K562 (cell line): Measurements from ENCODE around the gene GRIA4. TPM values are rescaled to one million over a fixed set of nuclear protein-coding genes. Genes with fewer than 3 reads are reported as not detected.

Experiments used
- ATAC-seq: fragments of 200-7000 bp; cut with Tn5 transposase; 3 replicates; pipeline ENCODE4 v1.9.1; 2020; ENCODE audit warnings: moderate library complexity
- BruUV-seq: library from RNA; stranded (reverse); fragments of 400-500 nt; replicated peaks from 2 replicates; lab custom pipeline; 2021; lab: Mats Ljungman, UMichigan
- CTCF ChIA-PET: fragments of 300-600 bp; formaldehyde crosslinking; extraction: SDS; loops from one replicate; lab custom pipeline; 2021; ENCODE audit warnings: low intra/inter-chr PET ratio; lab: Yijun Ruan, JAX
- POLR2A ChIA-PET: fragments of 300-600, 350-650 bp; sonication (Branson Sonifier 250); formaldehyde crosslinking; extraction: SDS; loops from one replicate; lab custom pipeline; 2021; ENCODE audit warnings: antibody characterized with exemption, inconsistent platforms; lab: Yijun Ruan, JAX
- DNase-seq, 4 experiments: peaks; one replicate each; pipeline versions ENCODE4 v3.0.0 to v3.0.0-alpha.2; 2011 to 2018; ENCODE audit warnings: low spot score in 3 of 4, mixed read lengths in 3 of 4; ENCODE audit errors: extremely low read depth in 1 of 4
- FAIRE-seq: peaks from 2 replicates; lab custom pipeline; 2011; peaks lifted over from hg19 to GRCh38; lab: Jason Lieb, UNC
- H2AFZ ChIP-seq: 2 replicates; pipeline ENCODE4 v1.6.0; 2011; ENCODE audit warnings: low read depth, low read length, control low read depth, inconsistent platforms
- H3K27ac ChIP-seq: fragments of 200-600 bp; 3 replicates; pipeline ENCODE4 v1.8.0; 2011; ENCODE audit warnings: low read depth, mild to moderate bottlenecking, control low read depth, inconsistent platforms, low read length, moderate library complexity, mixed read lengths; ENCODE audit errors: extremely low read depth
- H3K27me3 ChIP-seq, 2 experiments: fragments of 300-600 bp in 1 of 2; 2 replicates in 1 of 2; 3 replicates in 1 of 2; pipeline versions ENCODE4 v1.6.0 to v1.8.0; 2011; ENCODE audit warnings: inconsistent platforms in 2 of 2, low read length in 2 of 2, mild to moderate bottlenecking in 1 of 2, mixed read lengths in 1 of 2, moderate library complexity in 1 of 2; ENCODE audit not compliant: control insufficient read depth in 2 of 2, insufficient read depth in 2 of 2
- H3K36me3 ChIP-seq: fragments of 300-600 bp; 3 replicates; pipeline ENCODE4 v1.8.0; 2011; ENCODE audit warnings: mild to moderate bottlenecking, low read length, inconsistent platforms; ENCODE audit not compliant: control insufficient read depth, insufficient read depth
- H3K4me1 ChIP-seq, 2 experiments: fragments of 200-600 bp in 1 of 2; replicated peaks in 1 of 2; 2 replicates in 1 of 2; 3 replicates in 1 of 2; pipeline versions ENCODE4 v1.5.1 to v1.8.0; 2011; ENCODE audit warnings: inconsistent platforms in 2 of 2, low read length in 2 of 2, mild to moderate bottlenecking in 1 of 2, mixed read lengths in 1 of 2, moderate library complexity in 1 of 2; ENCODE audit not compliant: control insufficient read depth in 2 of 2, insufficient read depth in 2 of 2
- H3K4me2 ChIP-seq: 2 replicates; pipeline ENCODE4 v1.6.1; 2011; ENCODE audit warnings: low read length, control low read depth, inconsistent platforms, mixed read lengths; ENCODE audit not compliant: insufficient read depth
- H3K4me3 ChIP-seq: fragments of 200-600 bp; sonication (generic), shearing (Covaris generic); 2 replicates; pipeline ENCODE4 v1.5.1; 2016; ENCODE audit warnings: control low read depth, inconsistent platforms
- H3K79me2 ChIP-seq: fragments of 200-600 bp; 3 replicates; pipeline ENCODE4 v1.8.0; 2011; ENCODE audit warnings: low read length, inconsistent platforms; ENCODE audit not compliant: control insufficient read depth, insufficient read depth
- H3K9ac ChIP-seq, 2 experiments: 2 replicates each; pipeline versions ENCODE4 v1.6.0 to v1.6.1; 2011; ENCODE audit warnings: low read depth in 2 of 2, low read length in 2 of 2, control low read depth in 1 of 2, inconsistent platforms in 1 of 2, mild to moderate bottlenecking in 1 of 2, mixed read lengths in 1 of 2; ENCODE audit not compliant: insufficient read depth in 1 of 2
- H3K9me1 ChIP-seq: one replicate; pipeline ENCODE4 v1.6.0; 2011; ENCODE audit warnings: inconsistent platforms, mild to moderate bottlenecking, low read length, moderate library complexity; ENCODE audit not compliant: control insufficient read depth, insufficient read depth
- H3K9me3 ChIP-seq: replicated peaks from 2 replicates; pipeline ENCODE4 v1.5.1; 2011; ENCODE audit warnings: low read depth, low read length, inconsistent platforms; ENCODE audit not compliant: control insufficient read depth, insufficient read depth
- H4K20me1 ChIP-seq: replicated peaks from 2 replicates; pipeline ENCODE4 v1.6.1; 2011; ENCODE audit warnings: low read length, inconsistent platforms, mixed read lengths; ENCODE audit not compliant: control insufficient read depth, insufficient read depth
- IRF9 ChIP-seq: fragments of 450-650 bp; IDR thresholded peaks from 2 replicates; pipeline ENCODE4 v1.6.1; 2016; ENCODE audit warnings: missing biosample characterization, missing genetic modification characterization
- MED1 ChIP-seq: sonication (generic); formaldehyde crosslinking; IDR thresholded peaks from 2 replicates; pipeline ENCODE4 v1.8.1; 2023; ENCODE audit warnings: missing genetic modification reagents, borderline replicate concordance
- MXI1 ChIP-seq: IDR thresholded peaks from 2 replicates; pipeline ENCODE4 v1.6.1; 2011; ENCODE audit warnings: low read depth, mild to moderate bottlenecking, improper control_type of control experiment, low read length
- NBN ChIP-seq: fragments of 450-650 bp; IDR thresholded peaks from 2 replicates; pipeline ENCODE4 v1.6.1; 2016; ENCODE audit warnings: low read depth, mild to moderate bottlenecking
- ZFPM2 ChIP-seq: fragments of 250-450 bp; sonication (Bioruptor Pico); IDR thresholded peaks from 2 replicates; pipeline ENCODE4 v1.5.1; 2022; ENCODE audit warnings: mild to moderate bottlenecking
- ZNF57 ChIP-seq: fragments of 450-650 bp; formaldehyde crosslinking; IDR thresholded peaks from 2 replicates; pipeline ENCODE4 v1.4.0; 2020; ENCODE audit warnings: mild to moderate bottlenecking, moderate library complexity
- WGBS: fragments of 100-300 bp; shearing (Covaris generic); methylation state at CpG from one replicate; pipeline ENCODE4 v1.1.6; 2016; ENCODE audit warnings: low coverage, mixed read lengths; ENCODE audit not compliant: insufficient coverage; ENCODE audit errors: missing lambda C conversion rate; 5-methylcytosine and 5-hydroxymethylcytosine counted together
- in situ Hi-C: fragments of 300-500 bp; cut with MboI; formaldehyde crosslinking; loops from 4 replicates; pipeline ENCODE4 v1.15.0; 2018; ENCODE audit warnings: inconsistent platforms, mixed read lengths
- intact Hi-C: fragments of 100-400 bp; cut with micrococcal nuclease; formaldehyde crosslinking; loops from 2 replicates; pipeline ENCODE4 v1.14.2; 2022
- polyA plus RNA-seq, 8 experiments: library from polyadenylated mRNA; depleted of rRNA in 4 of 8; stranded (reverse) in 5 of 8; unstranded in 3 of 8; fragments of >200 nt; fragmentation: Nextera tagmentation in 2 of 8; fragmentation: Illumina TruSeq in 1 of 8; extraction: Ambion mirVana in 2 of 8; extraction: Trizol in 1 of 8; gene quantifications; 2 replicates each; pipeline versions ENCODE4 v1.2.1 to v1.2.3, GENCODE V29; 2011 to 2014; ENCODE audit warnings: inconsistent platforms in 1 of 8, missing spikeins in 1 of 8
- total RNA-seq, 7 experiments: library from RNA; depleted of rRNA in 6 of 7; stranded (reverse); fragments of >200 nt in 6 of 7; fragmentation: Illumina TruSeq in 2 of 7; extraction: Trizol in 2 of 7; gene quantifications; 2 replicates each; pipeline versions ENCODE4 v1.2.1 to v1.2.3, GENCODE V29; 2011 to 2021; ENCODE audit warnings: low replicate concordance in 1 of 7

GRIA4 gene
- total and polyA plus RNA-seq, 9 of the 15 experiments (the other 6 are each of a cell fraction or from before 2014, with no cell fraction given) = not detected

- intact Hi-C loops (no loop called here), in situ Hi-C loops (no loop called here)
- H3K36me3 ChIP-seq = no peaks in the 10 kb centered on the region
- CTCF ChIA-PET = no interaction called here
- no peak overlapping the region for H3K27ac ChIP-seq
- H3K27me3 ChIP-seq = no peaks in the 10 kb centered on the region
- ATAC-seq = no peak
- H3K9ac ChIP-seq = no peak overlapping the region
- no peak overlapping the region for H3K4me3 ChIP-seq
- H3K79me2 ChIP-seq = no peaks in the 10 kb centered on the region
- H3K4me2 ChIP-seq = no peak overlapping the region
- H4K20me1 ChIP-seq = no peaks in the 10 kb centered on the region
- no peaks in the 10 kb centered on the region for H3K4me1 ChIP-seq
- no TSS peak for BruUV-seq
- FAIRE-seq = no peak
- POLR2A ChIA-PET = interaction anchor here (0.7 kb wide), 1 partner anchor 38 kb away, joined by 3 read pairs; no protein-coding TSS in a partner anchor
- DNase-seq = no peak
- TF ChIP-seq IRF9 (no peak), MED1 (CRISPR knock-in tag) (no peak), ZFPM2 (CRISPR knock-in tag) (no peak), ZNF57 (CRISPR knock-in tag) (no peak), MXI1 (no peak), NBN (no peak)
- 0% methylated on average over 1 of the region's 1 CpG for WGBS
- no peaks in the 10 kb centered on the region for H3K9me3 ChIP-seq
- no peak overlapping the region for H2AFZ ChIP-seq
- H3K9me1 ChIP-seq = no peaks in the 10 kb centered on the region
Observed at GRCh38 chr11:105829084-105829483, 219.2 kb downstream of the GRIA4 start.
